TTC549 (cell line): ENCODE measurements around the gene TEX22.

Experiments used
- FAIRE-seq: peaks from 2 replicates; lab custom pipeline; 2012; peaks lifted over from hg19 to GRCh38; lab: Jason Lieb, UNC

TEX22 gene

DNA sequence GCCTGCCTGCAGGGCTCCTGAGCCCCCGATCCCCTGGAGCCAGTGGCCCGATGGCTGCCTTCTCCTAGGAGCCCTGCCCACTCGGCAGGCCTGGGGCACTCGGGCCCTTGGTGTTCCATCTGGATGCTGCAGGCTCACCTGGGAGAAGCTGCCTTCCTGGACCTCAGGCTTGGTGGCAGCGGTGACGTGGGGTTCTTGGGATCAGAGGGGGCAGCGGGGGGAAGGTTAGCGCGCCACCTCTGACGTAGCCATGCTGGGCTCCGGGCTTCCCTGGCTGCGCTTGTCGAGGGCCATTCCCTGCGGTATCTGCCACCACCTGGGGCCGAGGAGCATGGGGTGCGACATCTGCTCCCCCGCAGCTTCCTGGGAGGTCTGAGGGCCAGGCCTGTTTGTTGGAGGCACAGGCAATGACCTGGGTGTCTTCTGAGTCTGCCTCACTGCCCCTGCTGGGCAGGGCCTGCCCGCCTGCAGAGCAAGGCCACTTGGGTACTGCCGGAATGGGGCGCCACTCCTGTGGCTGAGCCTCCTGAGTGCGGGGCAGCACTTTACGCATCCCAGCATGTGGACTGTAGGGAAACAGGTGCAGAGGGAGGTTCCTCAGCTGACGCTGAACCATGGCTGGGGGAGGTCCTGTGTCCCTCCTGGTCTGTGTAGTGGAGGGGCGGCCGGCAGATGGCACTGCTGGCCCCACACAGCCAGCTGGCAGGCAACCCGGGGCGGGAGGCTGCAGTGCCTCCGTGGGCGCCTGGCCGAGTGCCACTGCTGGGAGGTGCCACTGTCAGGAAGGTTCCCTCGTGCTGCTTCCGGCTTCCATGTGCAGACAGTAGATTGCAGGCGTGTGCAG lies 41.6 kb downstream of the TEX22 start:
- FAIRE-seq: no peak

DNA sequence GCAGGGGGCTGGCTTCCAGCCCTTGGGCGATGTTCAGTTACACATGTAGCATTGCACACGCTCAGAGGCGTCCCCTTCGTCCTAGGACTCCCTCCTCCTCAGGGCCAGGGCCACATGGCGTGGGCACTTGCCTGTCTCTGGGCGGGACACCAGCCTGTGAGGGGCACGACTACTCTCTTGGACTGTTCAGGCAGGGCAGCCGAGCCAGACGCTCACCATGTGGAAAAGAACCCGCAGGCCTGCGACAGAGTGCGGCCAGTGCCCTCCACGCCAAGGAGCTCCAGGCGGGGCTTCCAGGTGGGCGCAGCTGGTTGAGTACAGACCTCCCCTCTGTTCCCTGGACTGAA lies 42.2 kb downstream of the TEX22 start:
- no peak for FAIRE-seq

DNA sequence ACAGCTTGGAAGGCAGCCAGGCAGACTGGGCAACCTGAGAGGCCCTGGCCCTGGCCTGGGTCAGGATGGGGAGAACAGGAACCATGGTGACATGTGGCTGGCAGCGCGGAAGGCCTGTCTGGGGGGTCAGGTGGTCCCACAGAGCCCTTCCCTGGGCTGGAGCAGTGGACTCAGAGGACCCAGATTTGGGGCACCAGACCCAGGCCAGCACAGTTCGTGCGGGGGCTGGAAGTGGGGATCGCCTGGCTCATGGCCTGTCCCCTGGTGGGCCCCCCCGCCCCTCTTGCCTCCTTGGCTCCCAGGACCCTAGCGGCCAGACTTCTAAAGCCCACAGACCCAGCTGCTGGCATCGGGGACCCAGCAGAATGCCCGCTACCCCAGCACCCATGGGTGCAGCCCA lies 42.7 kb downstream of the TEX22 start:
- FAIRE-seq: no peak

DNA sequence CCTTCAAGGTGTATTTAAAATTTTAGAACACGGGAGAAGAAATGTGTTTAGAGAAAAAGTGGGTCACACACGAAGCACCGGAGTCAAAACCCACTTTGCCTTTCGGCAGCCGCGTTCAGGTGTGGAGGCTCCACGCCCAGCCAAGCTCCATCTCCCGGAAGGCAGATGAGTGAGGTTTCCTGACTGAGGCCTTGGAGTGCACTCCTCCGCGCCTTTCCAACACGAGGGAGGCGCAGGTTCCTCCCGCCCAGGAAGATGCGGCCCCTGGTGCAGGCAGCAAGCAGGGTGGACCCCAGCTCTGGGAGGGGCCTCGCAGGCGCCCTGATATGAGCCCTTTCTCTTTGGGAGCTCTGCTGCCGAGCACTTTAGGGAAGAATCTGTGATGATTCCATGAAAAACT lies 43.8 kb downstream of the TEX22 start:
- FAIRE-seq: no peak

DNA sequence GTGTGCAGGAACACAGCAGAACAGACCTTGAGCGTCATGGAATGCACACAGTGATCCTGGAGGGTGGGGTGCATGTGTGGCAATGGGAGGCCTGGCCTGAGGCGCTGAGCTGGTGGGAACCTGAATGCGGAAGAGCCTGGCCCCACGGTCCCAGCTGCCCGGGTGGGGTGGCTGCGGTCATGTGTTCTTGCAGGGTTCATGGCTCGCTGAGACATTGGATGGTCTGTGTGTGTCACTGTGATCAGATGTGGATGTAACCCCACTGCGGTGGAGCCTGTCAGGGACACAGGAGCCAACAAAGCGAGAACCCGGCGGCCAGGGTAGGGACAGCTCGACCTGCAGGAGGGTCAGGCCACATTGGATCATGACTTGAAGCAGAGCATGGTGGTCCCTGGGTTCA lies 44.5 kb downstream of the TEX22 start:
- FAIRE-seq: no peak

DNA sequence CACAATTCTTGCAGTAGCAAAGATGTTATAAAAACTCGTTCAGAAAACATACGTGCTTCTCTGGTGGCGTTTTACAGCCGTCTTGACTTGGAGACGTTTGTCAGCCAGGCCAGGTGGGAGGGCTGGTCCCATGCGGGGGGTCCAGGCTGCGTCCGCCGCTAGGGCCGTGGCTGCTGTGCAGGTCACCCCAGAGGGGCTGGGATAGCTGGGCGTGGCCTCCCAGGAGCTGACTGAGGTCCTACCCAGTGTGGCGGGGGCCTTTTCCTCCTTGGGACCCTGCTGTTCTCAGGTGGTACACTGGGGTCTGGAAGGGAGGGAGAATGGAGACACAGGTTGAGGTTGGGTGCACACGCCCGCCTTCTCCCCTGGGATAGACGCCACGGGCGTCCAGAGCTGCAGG lies 46.5 kb downstream of the TEX22 start:
- FAIRE-seq: no peak

DNA sequence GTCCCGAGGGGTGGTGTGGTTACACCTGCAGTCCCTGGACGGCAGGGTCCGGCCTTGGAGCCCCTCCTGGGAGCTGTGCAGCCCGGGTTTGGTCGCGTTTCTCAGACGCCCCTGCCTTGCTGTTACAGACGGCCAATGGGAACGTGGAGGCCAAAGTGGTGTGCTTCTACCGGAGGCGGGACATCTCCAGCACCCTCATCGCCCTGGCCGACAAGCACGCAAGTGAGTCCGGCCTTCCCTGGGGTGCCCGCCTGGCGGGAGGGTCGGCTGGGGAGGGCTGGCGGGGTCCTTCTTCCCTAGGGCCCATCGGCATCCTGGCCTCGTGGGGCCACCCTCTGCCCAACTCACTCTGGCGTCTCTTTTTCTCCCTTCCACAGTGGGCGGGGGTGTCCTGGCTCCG lies 47.0 kb downstream of the TEX22 start:
- FAIRE-seq: no peak

DNA sequence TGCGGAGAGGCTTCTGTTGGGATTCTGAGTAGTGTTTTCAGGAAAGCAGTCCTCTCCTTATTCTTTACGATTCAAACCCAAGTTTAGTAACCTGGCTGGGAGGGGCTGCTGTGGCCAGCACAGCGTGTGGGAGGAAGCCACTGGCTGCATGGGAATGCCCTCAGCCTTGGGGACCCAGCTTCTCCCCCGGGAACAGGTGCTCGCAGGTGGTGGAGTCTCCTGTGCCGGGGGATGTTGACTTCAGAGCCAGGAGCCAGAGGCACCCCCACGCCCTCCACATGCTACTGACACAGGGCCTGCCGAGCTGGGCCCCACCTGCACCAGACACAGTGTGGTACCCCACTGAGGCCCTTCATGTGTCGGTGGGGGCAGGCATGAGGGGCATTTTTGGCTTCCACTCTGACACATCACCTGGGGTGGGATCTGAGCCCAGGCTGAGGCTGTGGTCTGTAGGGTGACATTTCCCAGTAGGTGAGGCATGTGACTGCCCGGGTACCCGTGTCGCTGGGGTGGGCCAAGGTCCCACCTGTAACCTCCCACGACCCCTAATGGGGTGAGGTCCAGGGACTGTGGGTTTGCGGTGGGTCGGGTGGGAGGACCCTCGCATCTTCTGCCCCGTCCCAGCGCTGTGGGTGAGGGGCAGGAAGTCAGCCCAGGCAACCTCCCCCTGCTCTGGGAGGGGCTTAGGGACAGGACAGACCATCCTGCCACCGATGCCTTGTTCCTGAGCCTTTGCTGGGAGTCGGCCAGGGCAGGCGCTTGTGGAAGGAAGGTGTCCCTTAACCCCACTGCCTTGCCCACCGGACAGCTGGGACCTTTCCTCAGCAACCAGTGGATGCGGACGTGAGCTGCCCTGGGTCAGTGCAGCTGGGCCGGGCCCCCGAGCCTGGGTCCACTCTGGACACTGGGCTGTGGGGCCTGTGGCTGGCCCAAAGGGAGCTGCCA lies 47.8 kb downstream of the TEX22 start:
- FAIRE-seq: no peak

DNA sequence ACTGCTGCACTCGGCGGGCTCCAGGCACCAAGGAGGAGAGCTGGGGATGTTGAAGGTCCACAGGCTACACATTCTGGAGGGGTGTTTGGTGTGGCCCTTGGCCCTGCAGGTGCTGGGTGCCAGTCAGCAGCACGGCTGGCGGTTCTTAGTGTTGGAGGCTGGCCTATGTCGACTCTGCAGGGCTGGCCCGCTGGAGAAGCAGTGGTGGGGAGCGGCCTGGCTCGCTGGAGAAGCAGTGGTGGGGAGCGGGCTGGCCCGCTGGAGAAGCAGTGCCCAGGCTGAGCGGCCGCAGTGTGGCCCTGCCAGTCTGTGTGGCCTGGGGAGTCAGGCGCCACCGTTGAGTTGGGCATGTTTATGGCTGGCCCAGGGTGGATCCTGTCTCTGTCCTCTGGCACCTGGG lies 48.6 kb downstream of the TEX22 start:
- FAIRE-seq: no peak

DNA sequence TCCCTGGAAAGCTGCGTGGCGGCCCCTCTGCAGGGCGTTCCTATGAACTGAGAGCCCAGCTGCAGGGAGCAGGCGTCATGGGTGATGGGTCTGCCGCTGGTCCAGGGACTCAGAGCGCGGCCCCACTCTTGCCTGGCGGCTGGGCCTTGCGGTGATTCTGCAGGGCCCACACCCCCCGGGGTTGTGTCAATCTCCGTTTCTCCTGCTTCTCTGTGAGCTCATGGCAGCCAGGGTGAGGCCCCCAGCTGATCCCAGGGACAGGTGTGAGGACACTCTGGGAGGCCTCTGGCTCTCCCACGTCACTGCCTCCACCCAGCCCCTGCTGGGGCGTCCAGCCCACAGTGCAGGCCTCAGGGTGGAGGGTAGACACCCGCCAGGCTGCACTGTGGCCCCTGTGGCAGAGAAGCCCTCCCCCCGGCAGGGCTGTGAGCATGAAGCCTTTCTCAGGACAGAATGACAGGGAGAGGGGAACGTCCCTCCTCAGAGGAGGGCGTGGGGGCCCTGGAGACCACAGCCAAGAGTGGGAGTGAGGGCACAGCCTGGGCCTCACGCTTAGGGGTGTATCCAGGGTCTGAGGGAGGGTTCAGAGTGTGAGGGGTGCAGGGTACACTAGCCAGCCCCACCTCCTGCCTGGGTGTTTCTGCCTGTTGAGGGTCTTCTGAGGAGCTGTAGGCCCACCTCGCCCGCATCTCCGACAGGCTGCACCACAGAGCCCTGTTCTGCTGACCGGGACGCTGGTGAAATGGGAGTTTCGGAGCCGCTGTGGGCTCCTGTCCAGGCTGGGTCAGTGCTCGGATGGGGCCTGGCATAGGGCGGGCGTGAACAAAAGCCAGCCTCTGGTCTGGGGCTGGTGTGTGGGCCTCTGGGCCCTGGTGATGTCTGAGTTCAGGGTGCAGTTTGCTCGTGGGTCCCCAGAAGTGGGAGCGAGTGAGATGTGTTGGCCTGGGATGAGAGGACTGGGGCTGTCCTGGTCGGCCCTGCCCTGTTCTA lies 49.6 kb downstream of the TEX22 start:
- no peak for FAIRE-seq

DNA sequence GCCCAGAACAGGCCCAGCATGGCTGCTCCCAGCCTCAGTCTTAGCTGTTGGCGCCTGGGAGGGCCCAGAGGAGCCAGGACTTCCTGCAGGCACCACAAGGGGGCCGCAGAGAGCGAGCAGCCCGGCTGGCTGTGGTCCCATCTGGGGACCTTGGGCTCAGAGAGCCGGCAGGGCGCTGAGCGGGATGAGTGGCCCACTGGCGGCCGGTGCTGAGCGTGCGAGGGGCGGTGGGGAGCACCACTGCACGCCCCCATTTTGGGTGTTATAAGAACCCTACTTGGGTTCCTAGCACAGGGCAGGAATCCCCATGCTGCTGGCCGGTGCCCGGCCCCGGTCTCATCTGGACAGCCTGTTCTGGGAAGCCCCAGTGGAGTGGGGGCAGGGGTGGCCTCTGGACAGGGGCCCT lies 50.4 kb downstream of the TEX22 start:
- FAIRE-seq: no peak

DNA sequence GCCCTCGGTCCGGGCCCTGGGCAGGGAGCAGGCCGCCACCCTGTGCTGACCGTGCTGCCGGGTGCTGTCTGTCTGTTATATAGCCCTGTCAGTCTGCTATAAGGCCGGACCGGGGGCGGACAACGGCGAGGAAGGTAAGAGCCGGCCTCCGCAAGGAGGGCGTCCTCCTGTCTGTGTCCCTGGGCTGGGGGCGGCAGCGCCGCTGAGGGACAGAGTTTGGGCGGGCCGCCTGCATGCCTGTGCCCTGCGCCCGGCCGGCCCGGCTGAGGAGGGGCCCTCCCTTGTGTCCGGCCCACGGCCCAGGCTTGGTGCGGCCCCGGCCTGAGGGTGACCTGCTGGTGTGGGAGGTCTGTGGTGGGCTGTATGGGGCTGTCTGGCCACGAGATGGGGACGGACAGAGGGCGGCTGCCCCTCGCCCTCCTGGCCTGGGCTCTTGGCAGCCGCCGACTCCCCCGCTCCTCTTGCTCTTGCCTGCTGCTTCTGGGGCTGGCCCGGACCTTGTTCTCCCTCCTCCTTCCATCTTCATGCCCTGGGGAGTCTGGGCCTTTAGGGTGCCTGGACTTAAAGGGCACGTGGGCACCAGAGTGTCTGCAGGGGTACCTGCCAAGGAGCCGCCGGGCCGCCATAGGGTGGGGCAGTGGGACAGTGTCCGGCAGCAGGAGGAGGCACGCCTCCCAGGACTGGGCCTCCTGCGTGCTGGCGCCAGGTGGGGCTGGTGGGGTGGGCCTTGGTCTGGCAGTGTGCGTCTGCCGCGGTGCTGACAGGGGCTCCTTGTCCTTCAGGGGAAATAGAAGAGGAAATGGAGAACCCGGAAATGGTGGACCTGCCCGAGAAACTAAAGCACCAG lies 51.2 kb downstream of the TEX22 start:
- FAIRE-seq: no peak

DNA sequence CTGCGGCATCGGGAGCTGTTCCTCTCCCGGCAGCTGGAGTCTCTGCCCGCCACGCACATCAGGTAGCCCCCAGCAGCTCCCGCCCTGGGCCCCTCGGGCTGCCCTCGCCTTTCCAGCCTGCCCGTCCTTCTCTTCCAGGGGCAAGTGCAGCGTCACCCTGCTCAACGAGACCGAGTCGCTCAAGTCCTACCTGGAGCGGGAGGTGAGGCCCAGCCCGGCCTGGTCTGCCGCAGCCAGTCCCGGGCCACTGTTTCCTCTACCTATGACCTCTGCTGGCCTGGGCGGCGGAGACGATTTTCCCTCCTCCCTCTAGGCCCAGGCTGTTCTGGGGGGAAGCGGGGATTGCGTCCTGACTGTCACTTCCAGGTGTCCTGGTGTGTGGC lies 51.8 kb downstream of the TEX22 start:
- no peak for FAIRE-seq

DNA sequence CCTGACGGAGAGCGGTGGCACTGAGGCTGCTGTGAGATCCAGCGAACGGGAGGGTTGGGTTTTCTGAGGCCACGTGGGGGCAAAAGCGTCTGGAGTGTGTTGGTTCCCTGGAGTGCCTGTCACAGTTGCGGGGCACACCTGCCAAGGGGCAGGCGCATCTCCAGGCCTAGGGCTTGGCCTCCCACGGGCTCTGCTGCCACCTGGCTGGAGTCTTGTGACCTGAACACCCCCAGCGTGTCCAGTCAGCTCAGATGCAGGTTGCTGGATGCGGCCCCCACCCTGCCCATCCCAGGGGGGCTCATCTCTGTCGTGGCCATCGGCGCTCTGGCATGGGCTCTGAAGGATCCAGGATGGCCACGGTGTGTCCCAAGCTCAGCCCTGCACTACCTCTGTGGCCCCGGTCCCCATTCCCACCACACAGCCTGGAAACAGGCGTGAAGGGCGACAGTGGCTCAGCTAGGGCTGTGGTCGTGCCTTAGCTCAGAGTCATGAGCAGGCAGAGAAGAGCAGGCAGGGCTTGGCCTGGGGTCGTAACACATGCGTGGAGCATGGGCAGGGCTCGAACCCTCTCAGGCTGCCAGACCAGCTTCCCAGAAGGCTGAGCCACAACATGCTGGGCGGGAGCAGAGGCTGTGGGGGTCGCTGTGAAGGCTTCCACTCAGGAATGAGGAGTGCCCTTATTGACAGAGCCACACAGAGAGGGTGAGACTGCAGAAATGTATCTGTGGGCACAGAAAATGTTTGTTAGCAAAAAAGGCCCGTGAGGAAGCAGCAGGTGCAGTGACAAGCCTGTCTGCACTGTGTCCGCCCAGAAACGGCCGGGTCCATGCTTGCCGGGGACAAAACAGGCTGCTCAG lies 52.8 kb downstream of the TEX22 start:
- FAIRE-seq: no peak

DNA sequence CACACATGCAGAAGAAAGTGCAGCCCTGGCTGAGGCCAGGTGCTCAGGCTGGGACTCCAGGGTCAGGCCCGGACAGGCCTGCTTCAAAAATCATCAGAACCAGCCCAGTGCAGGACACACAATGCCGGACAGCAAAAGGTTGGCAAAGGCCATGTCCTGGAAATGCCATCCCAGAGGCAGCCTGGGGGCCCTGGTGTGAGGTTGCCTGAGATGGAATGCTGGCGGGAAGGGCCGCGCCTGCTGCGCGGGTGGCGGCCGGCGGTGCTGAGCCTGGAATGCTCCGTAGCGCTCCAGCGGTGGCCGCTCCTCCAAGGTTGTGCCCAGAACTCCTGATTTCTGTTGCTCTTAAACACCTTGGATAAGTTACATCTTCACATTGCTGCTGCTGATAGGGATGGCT lies 54.6 kb downstream of the TEX22 start:
- FAIRE-seq: no peak

DNA sequence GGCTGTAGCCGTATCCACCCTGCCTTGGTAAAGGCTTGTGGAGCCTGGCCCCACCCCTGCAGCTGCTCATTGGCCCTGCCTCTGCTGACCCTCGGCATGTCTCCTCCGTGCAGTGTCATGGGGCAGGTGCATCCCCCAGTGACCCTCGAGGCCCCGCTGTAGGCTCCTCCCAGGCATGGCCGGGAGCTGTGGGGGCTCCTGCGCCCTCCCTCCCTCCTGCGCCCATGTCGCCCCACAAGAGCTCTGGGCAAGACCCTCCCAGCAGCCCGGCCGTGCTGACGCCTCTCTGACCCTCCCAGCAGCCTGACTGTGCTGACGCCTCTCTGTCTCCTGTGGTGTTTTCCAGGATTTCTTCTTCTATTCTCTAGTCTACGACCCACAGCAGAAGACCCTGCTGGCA lies 55.5 kb downstream of the TEX22 start:
- FAIRE-seq: no peak

DNA sequence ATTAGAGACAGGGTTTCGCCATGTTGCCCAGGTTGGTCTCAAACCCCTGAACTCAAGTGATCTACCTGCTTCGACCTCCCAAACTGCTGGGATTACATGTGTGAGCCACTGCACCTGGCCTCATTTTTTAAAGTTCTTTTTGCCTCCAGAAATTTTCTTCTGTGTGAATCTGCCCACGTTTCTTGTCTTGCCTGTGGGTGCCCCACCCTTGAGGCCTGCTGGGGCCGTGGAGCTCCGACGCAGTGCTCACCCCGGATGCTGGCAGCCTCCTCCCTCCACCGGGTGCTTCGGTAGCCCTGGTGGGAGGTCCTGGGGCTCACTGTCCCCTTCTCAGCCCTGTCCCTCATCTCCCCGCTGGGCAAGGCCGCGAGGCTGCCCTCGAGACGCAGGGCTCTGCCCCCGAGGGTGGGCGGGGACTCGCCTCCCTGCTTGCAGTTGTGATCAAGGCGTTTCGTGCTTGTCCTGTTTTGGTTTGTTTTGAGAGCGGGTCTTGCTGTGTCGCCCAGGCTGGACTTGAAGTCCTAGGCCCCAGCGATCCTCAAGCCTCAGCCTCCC lies 56.8 kb downstream of the TEX22 start:
- FAIRE-seq: no peak

DNA sequence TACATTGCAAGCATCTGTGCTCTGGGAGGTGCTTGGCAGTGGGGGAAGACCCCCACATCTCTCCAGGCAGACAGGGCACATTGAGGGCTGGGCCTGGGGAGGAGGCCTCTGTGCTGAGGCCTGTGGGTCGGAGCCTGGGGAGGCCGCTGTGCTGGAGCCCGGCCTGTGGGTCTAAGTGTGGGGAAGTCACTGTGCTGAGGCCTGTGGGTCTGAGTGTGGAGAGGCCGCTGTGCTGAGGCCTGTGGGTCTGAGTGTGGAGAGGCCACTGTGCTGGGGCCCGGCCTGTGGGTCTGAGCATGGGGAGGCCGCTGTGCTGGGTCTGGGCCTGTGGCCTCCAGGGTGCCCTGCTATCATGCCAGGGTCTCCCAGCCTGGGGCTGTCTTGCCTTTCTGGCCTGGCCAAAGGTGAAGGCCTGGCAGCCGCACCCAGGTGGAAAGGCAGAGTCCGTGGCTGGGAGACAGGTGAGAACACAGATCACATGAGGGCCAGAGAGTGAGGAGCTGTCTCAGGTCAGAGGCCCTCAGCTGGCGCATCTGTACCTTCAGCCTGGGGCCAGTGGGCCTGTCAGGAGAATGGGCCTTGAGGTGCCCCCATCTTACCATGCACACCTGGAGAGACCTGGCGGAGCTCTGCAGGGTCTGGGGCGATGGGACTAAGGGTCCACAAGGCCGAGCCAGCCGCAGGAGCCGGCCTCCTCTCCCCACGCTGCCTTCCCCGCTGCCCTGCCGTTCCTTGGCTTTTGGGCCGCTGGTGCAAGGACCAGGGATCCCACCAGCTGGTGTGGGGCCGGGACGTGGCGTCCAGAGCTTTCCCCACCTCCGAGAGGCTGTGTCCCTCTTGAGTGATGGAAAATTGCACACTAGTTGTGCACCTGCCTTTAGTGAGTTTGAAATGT lies 57.7 kb downstream of the TEX22 start:
- FAIRE-seq: no peak
